GM19328 (cell line): Measurements from ENCODE around the gene ZNF219.

Experiments
- ATAC-seq: cut with Tn5 transposase; IDR thresholded peaks from one replicate; pipeline ENCODE4 v1.9.1; 2021; ENCODE audit warnings: mild to moderate bottlenecking, moderate library complexity; ENCODE audit not compliant: unreplicated experiment

ZNF219 gene

DNA sequence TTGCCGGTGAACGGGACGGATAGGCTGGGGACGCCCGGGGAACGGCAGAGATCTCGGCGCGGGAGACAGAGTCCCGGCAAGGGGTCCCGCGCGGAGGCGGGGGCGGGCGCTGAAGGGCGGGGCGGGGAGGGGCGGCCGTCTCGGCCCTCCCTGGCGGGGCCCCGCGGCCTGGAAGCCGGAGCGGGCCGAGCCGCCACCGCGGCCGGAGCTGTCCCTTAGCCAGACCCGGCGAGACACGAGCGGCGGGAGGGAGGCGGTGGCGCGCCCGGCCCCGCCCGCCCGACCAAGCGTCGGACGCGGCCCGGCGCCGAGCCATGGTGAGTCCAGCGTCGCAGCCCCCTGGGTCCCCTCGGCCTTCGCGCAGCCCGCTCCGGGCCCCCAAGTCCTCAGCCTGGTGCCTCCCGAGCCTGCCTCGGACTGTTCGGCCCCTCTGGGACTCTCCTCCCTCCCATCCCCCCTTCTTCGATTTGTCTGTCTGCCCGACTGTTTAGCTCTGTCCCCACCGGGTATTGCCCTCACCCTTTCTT is 28.3 kb downstream of the ZNF219 start, which contains the start of gene ARHGEF40:
TSS of gene ARHGEF40 (plus strand) at position 222 of the 527 bp plus-strand sequence. CDS start at position 315, 93 bp downstream.
- no peak for ATAC-seq

DNA sequence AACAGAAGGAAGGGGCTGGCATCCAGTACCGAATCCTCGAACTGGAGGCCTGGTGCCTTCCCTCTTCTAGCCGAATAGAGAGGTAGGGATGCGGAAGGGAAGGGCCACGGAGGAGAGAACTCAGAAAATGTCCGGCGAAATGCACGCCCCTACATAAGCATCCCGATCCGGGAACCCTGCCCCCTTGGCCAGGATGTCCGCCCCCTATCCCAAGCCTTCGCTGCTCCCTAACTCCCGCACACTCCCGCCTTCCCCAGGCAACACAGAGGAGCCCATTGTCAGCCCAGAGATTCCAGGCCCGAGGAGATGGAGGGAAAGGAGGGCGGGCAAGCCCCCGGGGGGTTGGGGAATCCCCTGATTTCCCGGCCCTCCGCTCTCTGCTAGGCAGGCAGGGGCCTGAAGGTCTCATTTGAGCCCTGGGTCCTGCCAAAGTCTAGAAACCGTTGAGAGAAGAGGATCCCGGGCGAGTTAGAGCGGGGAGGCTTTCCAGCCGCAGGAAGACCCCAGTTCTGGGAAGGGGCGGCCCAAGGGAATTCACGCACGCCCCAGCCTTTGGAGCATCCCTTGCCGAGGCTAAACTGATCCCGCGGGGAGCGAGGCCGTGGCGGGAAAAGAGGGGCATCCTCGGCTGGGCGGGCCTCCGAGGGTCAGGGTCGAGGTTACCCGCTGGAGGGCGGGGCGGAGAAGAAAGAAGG is 28.9 kb downstream of the ZNF219 start:
- no peak for ATAC-seq

DNA sequence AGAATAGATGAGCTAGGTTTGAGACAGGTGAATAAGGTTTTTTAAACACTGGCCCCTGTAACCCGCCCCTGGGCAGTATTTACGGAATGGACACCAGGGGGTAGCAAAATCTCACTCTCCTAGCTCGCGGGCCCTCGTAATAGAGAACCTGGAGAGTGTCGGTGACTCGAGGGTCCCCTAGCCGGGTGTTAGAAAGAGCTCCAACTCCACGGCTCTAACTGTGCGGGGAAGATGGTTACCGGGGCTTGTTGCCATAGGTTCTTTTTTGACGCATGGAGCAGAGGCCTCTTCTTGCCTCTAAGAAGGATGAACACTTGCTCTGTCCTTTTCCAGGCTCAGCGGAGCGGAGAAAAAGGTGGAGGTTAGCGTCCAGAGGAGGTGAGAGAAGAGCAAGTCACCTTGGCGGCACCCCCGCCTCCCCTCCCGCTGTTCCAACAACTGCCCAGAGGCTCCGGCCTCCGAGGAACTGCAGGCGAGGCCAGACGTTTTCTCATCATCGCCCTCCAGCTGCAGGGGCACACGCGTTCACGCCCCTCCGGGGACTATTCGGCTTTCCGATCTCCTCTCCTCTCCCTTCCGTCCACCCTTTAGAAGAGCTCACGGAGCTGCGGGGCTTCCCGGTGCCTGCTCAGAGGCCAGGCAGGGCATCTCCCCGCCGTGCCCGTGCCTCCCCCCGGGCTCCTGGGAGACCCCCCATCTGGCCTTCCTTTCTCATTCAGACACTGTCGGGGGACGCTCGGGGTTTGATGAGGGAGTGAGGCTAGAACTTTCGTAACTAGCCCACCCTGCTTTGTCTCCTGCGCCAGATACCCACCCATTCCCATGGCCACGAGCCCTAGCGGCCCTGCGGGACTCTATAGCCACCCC is 29.7 kb downstream of the ZNF219 start:
- no peak for ATAC-seq

DNA sequence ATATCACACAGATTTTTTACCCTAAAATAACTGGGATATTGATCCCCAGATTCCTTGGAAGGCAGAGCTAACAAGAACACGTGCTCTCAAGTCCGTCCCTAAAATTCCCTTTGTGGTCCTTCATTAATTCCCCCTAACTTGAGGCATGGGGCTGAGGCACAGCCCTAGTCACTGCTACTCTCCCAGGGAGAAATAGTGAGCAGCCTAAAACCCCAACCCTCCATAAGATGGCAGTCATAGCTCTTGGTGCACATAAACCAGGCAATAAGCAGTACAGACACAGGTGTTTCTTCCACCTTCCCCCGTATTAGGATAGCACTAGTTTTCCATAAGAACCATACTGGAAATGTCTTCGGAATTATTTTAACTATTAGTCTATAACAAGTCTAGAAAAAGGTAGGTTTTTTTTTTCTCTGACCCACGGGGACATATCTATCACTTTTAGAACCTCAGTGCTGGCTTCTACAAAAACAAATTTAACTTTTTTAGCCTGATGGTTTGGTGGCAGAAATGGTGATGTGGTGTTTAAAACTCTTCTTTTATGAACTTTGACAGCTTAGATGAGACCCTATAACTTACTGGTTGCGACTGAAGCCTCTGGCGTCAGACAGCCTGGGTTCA is 31.5 kb downstream of the ZNF219 start:
- ATAC-seq, result no peak

DNA sequence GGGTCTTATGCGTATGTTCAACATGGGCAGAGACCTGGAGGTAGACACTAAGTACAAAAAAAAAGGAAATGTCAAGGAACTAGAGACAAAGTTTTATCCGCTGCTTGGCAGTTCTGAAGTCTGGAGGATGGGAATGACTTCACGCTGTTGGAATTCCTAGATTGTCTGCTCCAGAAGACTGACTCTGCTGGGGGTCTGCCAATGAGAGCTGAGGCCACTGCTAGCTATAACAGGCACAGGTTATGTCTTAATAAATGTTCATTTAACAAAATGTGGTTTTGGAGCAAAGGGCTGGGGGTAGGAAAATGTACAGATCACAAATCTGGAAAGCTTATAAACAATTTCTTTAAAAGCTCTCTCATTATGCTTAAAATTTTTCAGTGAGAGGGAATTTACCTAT is 35.0 kb downstream of the ZNF219 start:
- ATAC-seq, result no peak

DNA sequence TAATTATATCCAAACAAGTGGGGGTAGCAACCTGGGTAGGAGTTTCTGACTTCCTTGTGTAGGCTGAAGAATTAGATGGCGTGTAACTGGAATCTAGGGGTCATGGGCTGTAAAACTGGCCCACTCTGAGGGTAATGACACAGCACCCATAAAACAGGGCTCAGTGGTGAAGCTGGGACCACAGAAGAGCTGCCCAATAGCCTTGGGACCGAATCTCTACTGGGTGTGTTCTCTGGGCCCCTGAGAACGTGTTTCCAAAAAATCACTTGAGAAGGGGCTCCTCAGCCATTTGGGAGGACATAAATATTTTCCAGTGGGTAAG is 37.1 kb downstream of the ZNF219 start:
- ATAC-seq, result no peak

DNA sequence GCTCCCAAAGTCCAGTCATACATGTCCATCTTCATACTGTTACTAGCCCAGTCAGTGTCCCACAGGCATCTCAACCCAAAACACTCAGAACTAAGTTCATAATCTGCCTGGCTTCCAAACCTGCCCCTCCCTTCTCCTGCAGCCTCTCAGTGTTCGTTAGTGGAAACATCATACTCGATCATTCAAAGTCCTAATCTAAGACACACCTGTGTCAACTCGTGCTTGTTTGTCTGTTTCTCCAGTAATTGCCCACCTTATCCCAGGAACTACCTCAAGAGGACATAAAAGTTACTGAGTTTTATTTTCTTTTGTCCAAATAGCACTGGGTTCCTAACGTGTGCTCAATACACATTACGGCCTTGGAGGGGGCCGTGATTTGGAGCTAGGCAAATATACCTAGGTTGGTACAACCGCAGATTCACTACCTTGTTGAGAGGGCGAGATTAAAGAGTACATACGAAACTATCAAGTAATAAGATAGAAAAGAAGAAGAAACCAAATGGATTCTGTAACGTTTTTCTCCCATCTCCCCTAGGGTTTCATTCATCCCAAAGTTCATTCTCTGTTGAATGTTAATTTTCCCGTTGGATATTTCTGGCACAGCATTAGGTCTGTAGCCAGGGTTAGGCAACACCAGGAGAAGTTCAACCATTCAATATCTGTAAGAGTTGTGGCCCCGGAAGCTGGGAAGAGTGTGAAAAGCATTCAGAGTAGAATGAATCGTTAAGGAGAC is 37.7 kb downstream of the ZNF219 start:
- no peak for ATAC-seq

DNA sequence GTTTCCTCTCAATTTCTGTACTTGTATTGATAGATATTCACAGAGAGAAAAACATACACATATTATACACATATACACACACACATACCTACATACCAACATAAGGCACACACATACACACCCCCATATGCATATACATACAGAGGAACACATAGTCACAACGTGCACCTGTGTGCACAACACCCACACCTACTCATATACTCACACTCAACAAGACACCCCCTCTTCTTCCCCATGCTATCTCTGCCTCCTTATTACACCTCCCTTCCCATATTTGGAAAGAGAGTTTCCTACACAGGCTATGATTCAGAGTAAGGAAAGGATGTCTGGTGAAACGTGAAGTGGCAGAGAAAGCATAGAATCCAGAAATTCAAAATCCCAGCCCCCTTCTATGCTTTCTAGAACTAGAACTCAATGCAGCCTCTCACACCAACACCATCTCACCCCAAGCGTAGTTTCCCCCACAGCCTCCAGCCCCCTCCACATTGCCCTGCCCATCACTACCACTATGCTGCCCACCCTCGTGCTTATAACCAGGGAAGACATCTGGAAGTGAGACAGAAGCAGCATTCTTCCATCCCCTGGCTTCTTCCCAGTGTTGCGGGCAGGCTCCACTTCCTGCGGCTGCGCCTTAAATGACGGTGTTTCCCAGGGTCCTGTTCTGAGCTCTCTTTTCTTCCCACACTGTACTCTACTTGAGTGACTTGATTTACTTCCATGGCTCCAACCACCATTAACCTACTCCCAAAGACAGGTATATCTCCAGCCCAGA is 38.4 kb downstream of the ZNF219 start:
- no peak for ATAC-seq

DNA sequence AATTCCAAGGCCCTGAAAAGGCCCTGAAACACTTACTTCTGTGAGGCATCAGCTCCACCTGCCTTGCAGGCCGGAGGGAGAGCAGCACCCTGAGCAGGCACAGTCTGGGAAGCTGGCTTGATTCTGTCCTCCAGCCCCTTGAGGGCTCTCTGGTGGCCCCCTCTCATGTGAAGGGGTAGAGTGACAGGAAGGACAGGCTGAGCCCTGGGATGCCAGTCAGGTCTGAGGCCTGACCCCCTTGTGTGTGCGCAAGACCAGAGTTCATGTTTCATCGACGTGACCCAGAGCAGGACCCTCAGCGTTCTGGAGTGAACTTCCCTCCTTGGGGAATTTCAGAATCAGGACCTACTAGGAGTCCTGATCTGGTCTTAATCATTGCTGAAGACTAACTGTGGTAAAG is 39.6 kb downstream of the ZNF219 start:
- no peak for ATAC-seq

DNA sequence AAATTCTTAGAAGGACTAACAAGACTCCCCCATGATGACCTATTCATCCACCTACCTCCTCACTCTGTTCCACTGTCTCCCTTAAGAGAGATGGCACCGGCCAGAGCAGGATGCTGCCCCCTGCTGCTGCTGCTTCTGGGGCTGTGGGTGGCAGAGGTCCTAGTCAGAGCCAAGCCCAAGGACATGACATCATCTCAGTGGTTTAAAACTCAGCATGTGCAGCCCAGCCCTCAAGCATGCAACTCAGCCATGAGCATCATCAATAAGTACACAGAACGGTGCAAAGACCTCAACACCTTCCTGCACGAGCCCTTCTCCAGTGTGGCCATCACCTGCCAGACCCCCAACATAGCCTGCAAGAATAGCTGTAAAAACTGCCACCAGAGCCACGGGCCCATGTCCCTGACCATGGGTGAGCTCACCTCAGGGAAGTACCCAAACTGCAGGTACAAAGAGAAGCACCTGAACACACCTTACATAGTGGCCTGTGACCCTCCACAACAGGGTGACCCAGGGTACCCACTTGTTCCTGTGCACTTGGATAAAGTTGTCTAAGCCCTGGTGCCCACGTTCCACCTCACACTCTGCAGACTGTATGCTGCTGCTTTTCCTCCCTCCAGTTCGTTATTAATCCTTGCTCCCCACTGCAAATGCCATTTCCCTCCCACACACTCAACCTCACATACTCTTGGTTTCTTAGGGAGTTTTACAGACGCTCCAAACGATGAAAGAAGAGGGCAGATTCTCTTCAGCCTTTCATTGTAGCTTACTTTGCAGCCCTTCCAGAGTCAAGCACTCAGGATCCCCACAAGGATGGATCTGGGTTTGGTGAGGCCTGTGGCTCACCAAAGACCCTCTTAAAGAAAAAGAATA is 40.4 kb downstream of the ZNF219 start, which contains the start of gene RNASE8:
TSS of gene RNASE8 (plus strand) at position 20 of the 873 bp plus-strand sequence. CDS start at position 91, 71 bp downstream.
- ATAC-seq, result no peak

DNA sequence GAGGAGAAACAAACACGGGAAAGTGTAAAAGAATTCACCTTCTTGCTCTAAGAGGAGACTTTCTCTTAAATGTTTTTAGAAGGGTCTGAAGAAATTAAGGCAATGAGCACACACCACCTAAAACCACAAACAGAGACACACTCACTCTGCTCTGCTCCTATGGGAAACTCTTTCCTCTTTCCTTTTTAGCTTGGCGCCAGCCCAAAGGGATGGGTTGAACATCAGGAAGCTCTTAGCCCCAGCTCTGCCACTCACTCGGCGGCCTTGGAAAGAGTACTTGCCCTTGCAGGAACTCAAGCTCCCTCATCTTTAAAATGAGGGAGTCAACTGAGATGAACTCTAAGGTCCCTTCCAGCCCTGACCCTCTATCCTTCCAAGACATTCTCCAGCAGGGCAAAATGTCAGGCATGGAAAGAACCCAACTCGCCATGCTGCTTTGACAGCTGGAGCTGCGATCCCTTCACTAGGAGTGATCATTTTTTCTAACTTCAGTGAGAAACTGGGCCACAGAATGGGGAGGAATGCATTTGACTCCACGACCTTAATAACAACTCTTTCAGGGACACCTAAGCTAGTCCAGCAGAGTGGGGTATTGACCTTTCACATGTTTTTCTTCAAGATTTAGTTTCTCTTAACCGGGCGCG is 41.8 kb downstream of the ZNF219 start:
- ATAC-seq, result no peak

DNA sequence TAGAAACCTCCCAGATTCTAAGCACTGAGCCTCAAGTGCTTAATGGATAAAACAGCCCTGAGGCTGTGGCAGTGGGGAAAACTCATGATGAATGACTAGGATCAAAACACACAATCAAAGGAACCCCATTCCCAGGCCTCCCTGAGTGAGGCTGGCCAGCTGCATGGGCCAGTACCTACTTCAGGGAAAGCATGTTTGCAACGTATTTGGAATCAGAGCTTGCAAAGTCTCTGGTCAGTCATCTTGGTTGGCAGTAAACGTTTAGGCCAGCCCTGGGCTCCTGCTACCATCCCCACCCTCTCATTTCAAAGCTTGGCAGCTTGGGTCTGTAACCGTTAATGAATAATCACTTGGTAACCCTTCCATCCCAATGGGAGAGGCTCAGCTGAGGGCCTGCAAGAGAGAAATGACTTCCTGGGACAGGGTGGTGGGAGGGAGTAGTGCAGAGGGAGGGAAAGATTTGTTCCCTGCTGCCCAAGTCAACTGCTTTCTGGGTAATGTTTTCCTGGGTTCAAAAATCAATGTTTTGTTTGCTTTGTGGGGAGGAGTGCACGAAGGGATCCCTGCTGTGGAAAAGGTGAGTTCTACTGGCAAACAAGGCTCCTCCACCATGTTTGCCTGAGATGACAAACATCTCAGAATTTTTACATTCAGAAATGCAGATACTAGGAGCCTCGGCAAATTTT is 42.9 kb downstream of the ZNF219 start:
- no peak for ATAC-seq

DNA sequence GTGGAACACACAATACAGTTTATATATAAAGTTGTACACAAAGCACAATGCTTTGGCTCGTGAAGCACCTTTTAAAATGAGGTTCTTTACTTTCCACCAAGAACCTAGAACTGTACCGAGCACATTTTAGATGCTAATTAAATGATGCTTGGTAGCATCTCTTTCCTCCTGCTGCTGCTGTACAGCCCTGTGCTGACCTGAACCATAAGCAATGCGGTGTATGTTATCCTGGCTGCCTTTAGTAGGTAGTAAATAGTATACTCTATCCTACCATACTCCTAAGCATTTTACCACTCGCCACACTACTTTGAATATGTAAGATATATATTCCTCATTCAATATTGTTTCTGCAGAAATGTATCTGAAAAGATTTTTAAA is 43.7 kb downstream of the ZNF219 start:
- no peak for ATAC-seq

DNA sequence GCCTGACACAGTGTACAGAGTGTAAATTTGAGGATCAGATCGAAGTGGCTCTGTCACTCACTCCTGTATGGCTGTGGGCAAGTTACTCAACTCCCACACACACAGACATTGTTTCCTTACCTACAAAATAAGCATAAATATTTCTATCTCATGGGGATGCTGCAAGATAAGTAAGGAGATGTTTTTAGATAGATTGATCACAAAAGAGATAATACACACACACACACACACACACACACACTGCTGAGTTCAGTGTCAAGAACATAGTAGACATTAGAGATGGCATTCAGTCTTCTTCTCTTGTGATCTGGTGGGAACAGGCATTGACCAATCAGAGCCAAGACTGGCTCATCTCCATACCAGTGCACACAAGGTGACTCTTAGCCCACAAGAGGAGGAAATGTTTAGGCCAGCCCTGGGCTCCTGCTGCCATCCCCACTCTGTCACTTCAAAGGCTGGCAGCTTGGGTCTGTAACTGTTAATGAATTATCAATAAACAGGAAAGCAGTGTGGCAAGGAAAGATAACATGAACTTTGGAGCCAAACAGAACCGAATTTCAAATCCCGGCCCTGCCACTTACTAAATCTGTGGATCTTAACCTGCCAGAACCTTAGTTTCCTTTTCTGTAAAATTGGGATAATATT is 44.2 kb downstream of the ZNF219 start:
- no peak for ATAC-seq

DNA sequence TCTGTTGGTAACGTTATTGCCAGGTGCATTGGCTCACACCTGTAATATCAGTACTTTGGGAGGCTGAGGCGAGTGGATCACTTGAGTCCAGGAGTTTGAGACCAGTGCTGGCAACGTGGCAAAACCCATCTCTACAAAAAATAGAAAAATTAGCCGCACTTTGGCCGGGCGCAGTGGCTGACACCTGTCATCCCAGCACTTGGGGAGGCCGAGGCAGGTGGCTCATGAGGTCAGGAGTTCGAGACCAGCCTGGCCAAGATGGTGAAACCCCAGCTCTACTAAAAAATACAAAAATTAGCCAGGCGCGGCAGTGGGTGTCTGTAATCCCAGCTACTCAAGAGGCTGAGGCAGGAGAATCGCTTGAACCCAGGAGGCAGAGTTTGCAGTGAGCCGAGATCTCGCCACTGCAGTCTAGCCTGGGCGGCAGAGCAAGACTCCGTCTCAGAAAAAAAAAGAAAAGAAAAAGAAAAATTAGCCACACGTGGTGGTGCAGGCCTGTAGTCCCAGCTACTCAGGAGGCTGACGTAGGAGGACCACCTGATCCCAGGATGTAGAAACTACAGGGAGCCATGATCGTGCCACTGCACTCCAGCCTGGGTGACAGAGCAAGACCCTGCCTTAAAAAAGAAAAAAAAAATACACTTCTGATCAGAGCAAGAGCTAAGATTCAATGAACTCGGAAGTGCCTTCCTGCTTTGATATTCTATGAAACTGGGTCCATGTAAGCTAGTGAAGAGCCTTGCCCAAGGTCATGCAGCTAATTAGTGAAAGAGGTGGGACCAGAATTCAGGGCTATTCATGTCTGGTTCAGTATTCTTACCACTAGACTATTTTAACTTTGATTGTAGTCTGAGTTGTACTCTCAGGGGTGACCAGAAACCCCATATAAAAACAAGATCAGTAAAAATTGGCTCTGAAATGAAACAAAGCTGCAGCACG is 45.0 kb downstream of the ZNF219 start:
- ATAC-seq, result no peak

DNA sequence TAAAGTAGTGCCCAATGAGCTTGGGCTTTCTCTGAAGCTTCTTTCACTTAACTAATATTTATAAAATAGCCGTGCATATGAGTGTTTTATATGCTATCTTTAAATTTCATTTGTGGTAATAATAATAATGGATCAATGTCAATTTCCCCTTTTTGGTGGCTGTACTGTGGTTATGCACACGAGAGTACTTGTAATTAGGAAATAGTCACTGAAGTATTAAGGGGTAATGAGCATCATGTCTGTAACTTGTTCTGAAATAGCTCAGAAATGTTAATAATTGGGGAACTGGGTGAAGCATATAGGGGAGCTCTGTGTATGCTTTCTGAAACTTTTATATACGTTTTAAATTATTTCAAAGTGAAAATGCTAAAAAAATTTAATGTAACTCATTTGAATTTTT is 47.9 kb downstream of the ZNF219 start:
- ATAC-seq, result no peak

DNA sequence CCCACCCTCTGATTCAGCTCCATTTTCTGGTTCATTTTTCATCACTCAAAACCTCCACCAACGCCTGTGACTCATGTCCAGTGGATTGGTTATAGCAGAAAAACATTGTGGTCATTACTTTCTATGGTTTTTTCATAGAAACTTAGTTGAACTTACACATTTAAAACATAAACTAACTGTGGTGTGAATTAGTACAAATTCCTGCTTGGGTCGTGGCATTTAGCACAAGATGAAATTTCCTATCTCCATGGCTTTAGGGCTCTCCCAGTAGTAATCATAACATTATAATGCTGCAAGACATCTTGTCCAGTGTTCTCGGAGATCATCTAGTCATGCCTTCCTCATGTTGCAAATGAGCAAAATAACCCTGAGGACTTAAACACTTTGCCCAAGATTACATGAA is 49.2 kb downstream of the ZNF219 start:
- ATAC-seq, result no peak
